ENCODE data around the gene MYBPH. TPM values are rescaled to one million over a fixed set of nuclear protein-coding genes. Genes with fewer than 3 reads are reported as not detected.

Gene MYBPH
- total and polyA plus RNA-seq, 10 donors, result 0.09 to 2.7 (median 0.32) TPM; not detected in 3

DNA sequence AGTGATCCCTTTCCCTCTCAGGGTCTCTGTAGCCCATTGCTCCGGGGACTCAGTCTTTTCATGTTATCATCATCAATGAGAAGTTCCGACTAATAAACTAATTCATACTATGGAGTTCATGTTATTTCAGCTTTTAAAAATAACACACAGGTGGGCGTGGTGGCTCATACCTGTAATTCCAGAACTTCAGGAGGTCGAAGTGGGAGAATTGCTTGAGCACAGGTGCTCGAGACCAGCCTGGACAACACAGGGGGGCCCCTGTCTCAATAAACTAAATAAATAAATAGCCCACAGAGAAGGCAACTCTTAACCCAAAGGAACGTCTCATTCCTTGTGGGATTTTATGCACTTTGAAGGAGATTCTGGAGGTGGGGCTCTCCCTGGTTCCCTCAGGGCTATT lies 14.5 kb downstream of the MYBPH start:
- Histone ChIP-seq H3K4me3 (no peak overlapping the region), H3K4me1 (no peaks in the 10 kb centered on the region), H3K27ac (no peak overlapping the region), H3K27me3 (replicated peaks in 1 of 7) (peaks cover 0 to 80% (median 0%) of the 10 kb centered on the region in 7 donors), H3K36me3 (peaks cover 0 to 12% (median 0%) of the 10 kb centered on the region in 6 donors), H3K9me3 (peaks cover 0 to 18% (median 4%) of the 10 kb centered on the region in 8 donors)
- TF ChIP-seq POLR2A (IDR thresholded peaks at IDR 0.05), result no peak
- TF ChIP-seq, protein P1, sequence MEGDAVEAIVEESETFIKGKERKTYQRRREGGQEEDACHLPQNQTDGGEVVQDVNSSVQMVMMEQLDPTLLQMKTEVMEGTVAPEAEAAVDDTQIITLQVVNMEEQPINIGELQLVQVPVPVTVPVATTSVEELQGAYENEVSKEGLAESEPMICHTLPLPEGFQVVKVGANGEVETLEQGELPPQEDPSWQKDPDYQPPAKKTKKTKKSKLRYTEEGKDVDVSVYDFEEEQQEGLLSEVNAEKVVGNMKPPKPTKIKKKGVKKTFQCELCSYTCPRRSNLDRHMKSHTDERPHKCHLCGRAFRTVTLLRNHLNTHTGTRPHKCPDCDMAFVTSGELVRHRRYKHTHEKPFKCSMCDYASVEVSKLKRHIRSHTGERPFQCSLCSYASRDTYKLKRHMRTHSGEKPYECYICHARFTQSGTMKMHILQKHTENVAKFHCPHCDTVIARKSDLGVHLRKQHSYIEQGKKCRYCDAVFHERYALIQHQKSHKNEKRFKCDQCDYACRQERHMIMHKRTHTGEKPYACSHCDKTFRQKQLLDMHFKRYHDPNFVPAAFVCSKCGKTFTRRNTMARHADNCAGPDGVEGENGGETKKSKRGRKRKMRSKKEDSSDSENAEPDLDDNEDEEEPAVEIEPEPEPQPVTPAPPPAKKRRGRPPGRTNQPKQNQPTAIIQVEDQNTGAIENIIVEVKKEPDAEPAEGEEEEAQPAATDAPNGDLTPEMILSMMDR (IDR thresholded peaks at IDR 0.05 in 8 of 11, conservative IDR thresholded peaks at IDR 0.05 in 3 of 11), result no peak
- TF ChIP-seq POLR2AphosphoS5 (IDR thresholded peaks at IDR 0.05), result no peak
- intact Hi-C loops (cut with DNase I; ENCODE audit: low total_unique reads), result no loop called here
- 82 to 88% (median 84%) methylated on average over 6 of the region's 6 CpGs for WGBS, 5 donors
- DNase-seq, result no peak

DNA sequence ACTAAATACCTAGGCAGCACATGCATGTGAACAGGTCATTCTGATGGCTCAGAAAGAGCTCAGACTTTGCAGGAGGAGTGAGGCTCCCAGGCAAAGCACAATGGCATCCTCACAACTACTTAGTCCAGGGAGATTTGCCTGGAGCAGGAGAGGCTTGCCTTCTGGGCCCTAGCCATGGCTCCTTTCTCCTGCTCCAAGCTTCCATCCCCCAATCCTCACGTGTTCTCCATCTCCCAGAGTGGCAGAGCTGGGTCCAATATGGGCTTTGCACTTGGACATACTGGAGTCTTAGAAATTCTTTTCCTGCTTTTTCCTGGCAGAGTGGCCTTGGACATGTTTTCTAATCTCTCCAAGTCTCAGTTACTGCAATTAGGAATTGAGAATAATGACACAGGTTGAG lies 15.8 kb downstream of the MYBPH start:
- DNase-seq, result no peak
- Histone ChIP-seq H3K9me3 (peaks cover 0 to 18% (median 4%) of the 10 kb centered on the region in 8 donors), H3K4me3 (no peak overlapping the region), H3K27ac (no peak overlapping the region), H3K36me3 (no peaks in the 10 kb centered on the region), H3K27me3 (replicated peaks in 1 of 7) (peaks cover 0 to 82% (median 10%) of the 10 kb centered on the region in 7 donors), H3K4me1 (no peaks in the 10 kb centered on the region)
- no peak for TF ChIP-seq POLR2AphosphoS5 (IDR thresholded peaks at IDR 0.05)
- TF ChIP-seq POLR2A (IDR thresholded peaks at IDR 0.05), result no peak
- TF ChIP-seq, protein P1 (IDR thresholded peaks at IDR 0.05 in 8 of 11, conservative IDR thresholded peaks at IDR 0.05 in 3 of 11), result no peak
- 37 to 83% (median 80%) methylated on average over 1 of the region's 1 CpG for WGBS, 5 donors
- intact Hi-C loops (cut with DNase I; ENCODE audit: low total_unique reads), result no loop called here

DNA sequence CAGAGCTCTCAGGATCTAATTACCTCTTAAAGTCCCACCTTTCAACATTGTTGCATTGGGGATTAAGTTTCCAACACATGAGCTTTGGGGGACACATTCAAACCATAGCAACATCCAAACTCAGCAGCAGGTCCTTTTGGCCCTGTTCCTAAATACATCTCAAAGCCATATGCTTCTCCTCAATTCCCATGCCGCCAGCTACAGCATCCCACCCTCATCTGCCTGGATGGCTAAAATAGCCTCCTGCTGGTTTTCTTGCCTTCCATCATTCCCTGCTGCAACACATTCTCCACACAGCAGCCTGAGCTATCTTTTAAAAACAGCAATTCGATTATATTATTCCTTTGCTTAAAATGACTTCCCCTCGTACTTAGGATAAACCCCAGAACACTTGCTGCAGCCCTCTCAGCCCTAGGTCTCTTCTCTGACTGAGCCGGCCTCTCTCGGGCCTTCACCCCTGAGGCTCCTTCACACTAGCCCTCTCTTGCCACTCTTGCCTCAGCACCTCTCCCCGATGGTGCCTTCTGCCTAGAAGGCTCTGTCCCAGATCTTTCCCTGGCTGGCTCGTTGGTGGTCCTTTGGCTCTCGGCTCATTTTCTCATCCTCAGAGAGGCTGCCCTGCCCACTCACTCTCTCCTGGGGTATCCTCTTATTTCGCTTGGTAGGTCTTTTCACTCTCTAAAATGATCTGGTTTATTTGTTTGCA lies 16.5 kb downstream of the MYBPH start:
- intact Hi-C loops (cut with DNase I; ENCODE audit: low total_unique reads), result no loop called here
- no peak overlapping the region for H3K27ac ChIP-seq
- peaks cover 0 to 7% (median 2%) of the 10 kb centered on the region in 6 donors for H3K4me1 ChIP-seq
- H3K27me3 ChIP-seq (replicated peaks in 1 of 7), result peaks cover 0 to 84% (median 12%) of the 10 kb centered on the region in 7 donors
- 80 to 90% (median 87%) methylated on average over 9 of the region's 9 CpGs for WGBS, 5 donors
- H3K36me3 ChIP-seq, result no peaks in the 10 kb centered on the region
- H3K4me3 ChIP-seq, result no peak overlapping the region
- peaks cover 0 to 18% (median 4%) of the 10 kb centered on the region in 8 donors for H3K9me3 ChIP-seq
- TF ChIP-seq POLR2AphosphoS5 (IDR thresholded peaks at IDR 0.05), result no peak
- TF ChIP-seq, protein P1 (IDR thresholded peaks at IDR 0.05 in 8 of 11, conservative IDR thresholded peaks at IDR 0.05 in 3 of 11), result no peak
- TF ChIP-seq POLR2A (IDR thresholded peaks at IDR 0.05), result no peak
- DNase-seq, result no peak

DNA sequence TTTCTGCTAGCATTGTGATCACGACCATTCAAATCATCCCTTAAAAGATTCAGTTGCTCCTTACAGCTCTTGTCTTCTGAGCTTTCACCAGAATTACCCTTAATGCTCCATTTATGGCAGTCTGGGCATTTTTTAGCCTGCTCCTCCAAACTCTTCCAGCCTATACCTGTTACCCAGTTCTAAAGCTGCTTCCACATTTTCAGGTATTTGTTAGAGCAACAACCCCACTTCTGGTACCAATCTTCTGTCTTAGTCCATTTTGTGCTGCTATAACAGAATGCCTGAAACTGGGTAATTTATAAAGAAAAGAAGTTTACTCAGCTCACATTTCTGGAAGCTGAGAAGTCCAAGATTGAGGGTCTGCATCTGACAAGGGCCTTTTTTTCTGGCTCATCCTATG lies 17.2 kb downstream of the MYBPH start:
- no peak for DNase-seq
- Histone ChIP-seq H3K9me3 (peaks cover 0 to 18% (median 4%) of the 10 kb centered on the region in 8 donors), H3K4me1 (peaks cover 0 to 14% (median 8%) of the 10 kb centered on the region in 6 donors), H3K4me3 (no peak overlapping the region), H3K27me3 (replicated peaks in 1 of 7) (peaks cover 0 to 85% (median 12%) of the 10 kb centered on the region in 7 donors), H3K36me3 (no peaks in the 10 kb centered on the region), H3K27ac (no peak overlapping the region)
- intact Hi-C loops (cut with DNase I; ENCODE audit: low total_unique reads), result no loop called here
- TF ChIP-seq POLR2A (IDR thresholded peaks at IDR 0.05), result no peak
- TF ChIP-seq, protein P1 (IDR thresholded peaks at IDR 0.05 in 8 of 11, conservative IDR thresholded peaks at IDR 0.05 in 3 of 11), result no peak
- TF ChIP-seq POLR2AphosphoS5 (IDR thresholded peaks at IDR 0.05), result no peak
- 62 to 79% (median 67%) methylated on average over 1 of the region's 1 CpG for WGBS, 5 donors
